Measurements from ENCODE around the gene MTX2.

The MTX2 gene

GRCh38 chr2:176269319-176270099 is at the start of gene MTX2:
Gene MTX2, plus strand, starts transcription at chr2:176269442. Its CDS starts 188 bp downstream, at chr2:176269630.
- Histone ChIP-seq H3K27ac (ENCODE audit: low read depth, low read length) (peak within 1 kb of the TSS; percentile 88), H4K20me1 (ENCODE audit: low read depth, low read length) (0 out of 2 replicates have a peak, but pooled peaks cover 8% of the 10 kb centered on the region), H3K9me3 (ENCODE audit: insufficient read depth, low read length) (no peaks in the 10 kb centered on the region), H3K9me2 (replicated peaks; ENCODE audit: insufficient read depth, low read length) (no peaks in the 10 kb centered on the region), H3K4me3 (ENCODE audit: insufficient read depth, low read length, poor library complexity, severe bottlenecking) (peak within 1 kb of the TSS; percentile 93), H3F3A (ENCODE audit: insufficient read depth) (0 out of 2 replicates have a peak, but pooled peaks cover 5% of the 10 kb centered on the region), H2AFZ (ENCODE audit: low read depth, low read length, severe bottlenecking) (peak within 1 kb of the TSS; percentile 94), H3K79me2 (ENCODE audit: insufficient read depth, low read length) (peaks cover 42% of the 10 kb centered on the region), H3K27me3 (ENCODE audit: low read length) (no peaks in the 10 kb centered on the region), H3K4me2 (ENCODE audit: low read depth, low read length, poor library complexity, severe bottlenecking) (peak within 1 kb of the TSS; percentile 96), H3K36me3 (ENCODE audit: low read length) (peaks cover 6% of the 10 kb centered on the region; the same call in 1 of the 2 replicates), H3K9ac (ENCODE audit: low read length) (peak within 1 kb of the TSS; percentile 72)
- TF ChIP-seq, protein P1, sequence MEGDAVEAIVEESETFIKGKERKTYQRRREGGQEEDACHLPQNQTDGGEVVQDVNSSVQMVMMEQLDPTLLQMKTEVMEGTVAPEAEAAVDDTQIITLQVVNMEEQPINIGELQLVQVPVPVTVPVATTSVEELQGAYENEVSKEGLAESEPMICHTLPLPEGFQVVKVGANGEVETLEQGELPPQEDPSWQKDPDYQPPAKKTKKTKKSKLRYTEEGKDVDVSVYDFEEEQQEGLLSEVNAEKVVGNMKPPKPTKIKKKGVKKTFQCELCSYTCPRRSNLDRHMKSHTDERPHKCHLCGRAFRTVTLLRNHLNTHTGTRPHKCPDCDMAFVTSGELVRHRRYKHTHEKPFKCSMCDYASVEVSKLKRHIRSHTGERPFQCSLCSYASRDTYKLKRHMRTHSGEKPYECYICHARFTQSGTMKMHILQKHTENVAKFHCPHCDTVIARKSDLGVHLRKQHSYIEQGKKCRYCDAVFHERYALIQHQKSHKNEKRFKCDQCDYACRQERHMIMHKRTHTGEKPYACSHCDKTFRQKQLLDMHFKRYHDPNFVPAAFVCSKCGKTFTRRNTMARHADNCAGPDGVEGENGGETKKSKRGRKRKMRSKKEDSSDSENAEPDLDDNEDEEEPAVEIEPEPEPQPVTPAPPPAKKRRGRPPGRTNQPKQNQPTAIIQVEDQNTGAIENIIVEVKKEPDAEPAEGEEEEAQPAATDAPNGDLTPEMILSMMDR (IDR thresholded peaks at IDR 0.05; ENCODE audit: insufficient read depth, low read length, poor library complexity, severe bottlenecking) = no peak
- no peak for TF ChIP-seq EZH2phosphoT487 (conservative IDR thresholded peaks at IDR 0.05; ENCODE audit: low read length)

GRCh38 chr2:176227874-176228273 is 41.4 kb upstream of the MTX2 start:
- H3K9me3 ChIP-seq (ENCODE audit: insufficient read depth, low read length) = no peaks in the 10 kb centered on the region
- TF ChIP-seq, protein P1 (IDR thresholded peaks at IDR 0.05; ENCODE audit: insufficient read depth, low read length, poor library complexity, severe bottlenecking) = no peak
- TF ChIP-seq EZH2phosphoT487 (conservative IDR thresholded peaks at IDR 0.05; ENCODE audit: low read length) = no peak
- H3K9me2 ChIP-seq (replicated peaks; ENCODE audit: insufficient read depth, low read length) = no peaks in the 10 kb centered on the region
- no peak overlapping the region for H3K4me2 ChIP-seq (ENCODE audit: low read depth, low read length, poor library complexity, severe bottlenecking)
- H4K20me1 ChIP-seq (ENCODE audit: low read depth, low read length) = no peaks in the 10 kb centered on the region
- no peak overlapping the region for H3K9ac ChIP-seq (ENCODE audit: low read length)
- no peak overlapping the region for H3K4me3 ChIP-seq (ENCODE audit: insufficient read depth, low read length, poor library complexity, severe bottlenecking)
- no peak overlapping the region for H2AFZ ChIP-seq (ENCODE audit: low read depth, low read length, severe bottlenecking)
- no peaks in the 10 kb centered on the region for H3K79me2 ChIP-seq (ENCODE audit: insufficient read depth, low read length)
- no peaks in the 10 kb centered on the region for H3K36me3 ChIP-seq (ENCODE audit: low read length)
- no peaks in the 10 kb centered on the region for H3F3A ChIP-seq (ENCODE audit: insufficient read depth)
- no peak overlapping the region for H3K27ac ChIP-seq (ENCODE audit: low read depth, low read length)
- H3K27me3 ChIP-seq (ENCODE audit: low read length) = peaks cover 2% of the 10 kb centered on the region; the same call in 1 of the 2 replicates

DNA sequence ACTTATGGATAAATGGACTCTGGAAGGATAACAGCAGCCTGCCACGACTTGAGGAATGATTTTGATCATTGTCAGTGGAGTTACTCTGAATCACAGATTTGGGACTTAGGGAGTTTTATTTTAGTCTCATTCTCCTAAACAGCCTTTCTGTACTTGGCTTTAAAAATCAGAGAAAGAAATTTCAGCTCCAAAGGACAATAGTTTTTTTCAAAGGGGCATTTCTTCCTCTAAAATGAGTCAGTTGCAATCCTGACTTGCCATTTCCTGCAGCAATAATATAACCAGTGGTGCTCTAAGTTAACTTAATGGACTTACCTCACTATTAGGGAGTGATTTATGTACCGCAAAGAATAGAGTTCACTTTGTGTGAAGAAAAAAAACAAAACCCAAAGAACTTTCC is 35.1 kb upstream of the MTX2 start:
- H3K27me3 ChIP-seq (ENCODE audit: low read length) = no peaks in the 10 kb centered on the region
- TF ChIP-seq, protein P1 (IDR thresholded peaks at IDR 0.05; ENCODE audit: insufficient read depth, low read length, poor library complexity, severe bottlenecking) = no peak
- TF ChIP-seq EZH2phosphoT487 (conservative IDR thresholded peaks at IDR 0.05; ENCODE audit: low read length) = no peak
- no peak overlapping the region for H3K9ac ChIP-seq (ENCODE audit: low read length)
- no peak overlapping the region for H2AFZ ChIP-seq (ENCODE audit: low read depth, low read length, severe bottlenecking)
- H3K27ac ChIP-seq (ENCODE audit: low read depth, low read length) = no peak overlapping the region
- no peaks in the 10 kb centered on the region for H3K9me3 ChIP-seq (ENCODE audit: insufficient read depth, low read length)
- H3F3A ChIP-seq (ENCODE audit: insufficient read depth) = no peaks in the 10 kb centered on the region
- no peak overlapping the region for H3K4me3 ChIP-seq (ENCODE audit: insufficient read depth, low read length, poor library complexity, severe bottlenecking)
- no peaks in the 10 kb centered on the region for H3K79me2 ChIP-seq (ENCODE audit: insufficient read depth, low read length)
- no peaks in the 10 kb centered on the region for H4K20me1 ChIP-seq (ENCODE audit: low read depth, low read length)
- H3K9me2 ChIP-seq (replicated peaks; ENCODE audit: insufficient read depth, low read length) = no peaks in the 10 kb centered on the region
- H3K4me2 ChIP-seq (ENCODE audit: low read depth, low read length, poor library complexity, severe bottlenecking) = no peak overlapping the region
- H3K36me3 ChIP-seq (ENCODE audit: low read length) = no peaks in the 10 kb centered on the region
